ENCODE measurements around the gene HMGA1.
"Not testable (repeated sequence)": the region's sequence is repeated elsewhere in the genome, so short reads cannot be mapped to it uniquely, and the experiment has no call there.

The HMGA1 gene

GRCh38 chr6:34269132-34269531 lies 32.5 kb downstream of the HMGA1 start:
- DNase-seq = not testable (repeated sequence)

- not testable (repeated sequence) for DNase-seq
Observed at GRCh38 chr6:34269658-34270341, 33.1 kb downstream of the HMGA1 start.

- no peak for DNase-seq
Observed at GRCh38 chr6:34272013-34272926, 35.6 kb downstream of the HMGA1 start.

GRCh38 chr6:34273242-34273805 lies 36.7 kb downstream of the HMGA1 start:
- DNase-seq = peak; percentile 1

- DNase-seq = no peak
Observed at GRCh38 chr6:34274129-34274528, 37.5 kb downstream of the HMGA1 start.

- no peak for DNase-seq
Observed at GRCh38 chr6:34275128-34275804, 38.6 kb downstream of the HMGA1 start.

GRCh38 chr6:34276191-34276590 lies 39.5 kb downstream of the HMGA1 start:
- DNase-seq = no peak

- no peak for DNase-seq
Observed at GRCh38 chr6:34276881-34277762, 40.4 kb downstream of the HMGA1 start.

- DNase-seq = no peak
Observed at GRCh38 chr6:34277763-34278112, 41.1 kb downstream of the HMGA1 start.

GRCh38 chr6:34278833-34279232 lies 42.2 kb downstream of the HMGA1 start:
- DNase-seq = no peak

GRCh38 chr6:34280216-34280615 lies 43.5 kb downstream of the HMGA1 start:
- DNase-seq = no peak

- no peak for DNase-seq
Observed at GRCh38 chr6:34281702-34282334, 45.1 kb downstream of the HMGA1 start.

GRCh38 chr6:34284563-34285447 lies 48.1 kb downstream of the HMGA1 start:
- DNase-seq = no peak

GRCh38 chr6:34285448-34286164 lies 48.9 kb downstream of the HMGA1 start:
- no peak for DNase-seq

- no peak for DNase-seq
Observed at GRCh38 chr6:34288581-34288980, 51.9 kb downstream of the HMGA1 start.

- no peak for DNase-seq
Observed at GRCh38 chr6:34289137-34289536, 52.5 kb downstream of the HMGA1 start.

GRCh38 chr6:34292954-34293353 lies 56.3 kb downstream of the HMGA1 start:
- DNase-seq = no peak

- DNase-seq = peak; percentile 51
Observed at GRCh38 chr6:34295721-34296120, 59.0 kb downstream of the HMGA1 start.

Measured in kidney glomerular epithelial cell (primary cell).